Bronchial epithelial cell (primary cell): Measurements from ENCODE around the gene DTNB. TPM values are rescaled to one million over a fixed set of nuclear protein-coding genes. Genes with fewer than 3 reads are reported as not detected.

Experiments
- DNase-seq: peaks from one replicate; pipeline ENCODE4 v3.0.0-alpha.2; 2010; ENCODE audit warnings: low read depth
- FAIRE-seq: peaks from 2 replicates; lab custom pipeline; 2011; peaks lifted over from hg19 to GRCh38; lab: Jason Lieb, UNC
- H3K27me3 ChIP-seq: 2 replicates; pipeline ENCODE4 v1.5.1; 2011; ENCODE audit warnings: low read length; ENCODE audit not compliant: control insufficient read depth, insufficient read depth
- H3K36me3 ChIP-seq: 2 replicates; pipeline ENCODE4 v1.5.1; 2011; ENCODE audit warnings: low read length; ENCODE audit not compliant: control insufficient read depth, insufficient read depth
- H3K4me3 ChIP-seq: 2 replicates; pipeline ENCODE4 v1.5.1; 2011; ENCODE audit warnings: mild to moderate bottlenecking, low read depth, low read length, control low read depth
- total RNA-seq: library from RNA; depleted of rRNA; stranded (reverse); fragments of >200 nt; gene quantifications from 2 replicates; pipeline ENCODE4 v1.2.1, GENCODE V29; 2014
- TF ChIP-seq, protein P1 (sequence below): IDR thresholded peaks from 2 replicates; pipeline ENCODE4 v1.5.1; 2011; ENCODE audit warnings: mild to moderate bottlenecking, moderate library complexity, low read length, control low read depth, inconsistent platforms; ENCODE audit not compliant: insufficient read depth, severe bottlenecking

DTNB gene
- total RNA-seq, 1 donor from 2014 or later = 8.4 TPM

DNA sequence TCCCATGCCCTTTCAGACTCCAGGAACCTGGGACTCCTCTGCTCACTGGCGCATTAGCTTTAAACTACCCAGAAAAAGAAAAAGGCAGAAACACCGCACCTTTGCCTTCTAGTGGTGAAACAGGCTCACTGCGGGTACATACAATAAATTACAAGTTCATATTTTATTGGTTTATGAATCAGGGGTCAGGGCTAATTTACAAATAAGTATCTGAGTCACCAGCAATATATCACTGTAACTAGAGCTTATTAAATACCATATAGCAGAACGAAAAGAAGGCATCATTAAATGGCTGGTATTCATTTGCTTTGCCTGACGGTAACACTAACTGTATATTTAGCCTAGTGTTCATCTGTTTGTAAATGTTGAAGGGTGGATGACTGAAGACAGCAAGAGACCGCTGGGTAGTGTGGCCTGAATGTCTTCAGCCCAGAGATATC lies 26.9 kb upstream of the DTNB start:
- TF ChIP-seq, protein P1, sequence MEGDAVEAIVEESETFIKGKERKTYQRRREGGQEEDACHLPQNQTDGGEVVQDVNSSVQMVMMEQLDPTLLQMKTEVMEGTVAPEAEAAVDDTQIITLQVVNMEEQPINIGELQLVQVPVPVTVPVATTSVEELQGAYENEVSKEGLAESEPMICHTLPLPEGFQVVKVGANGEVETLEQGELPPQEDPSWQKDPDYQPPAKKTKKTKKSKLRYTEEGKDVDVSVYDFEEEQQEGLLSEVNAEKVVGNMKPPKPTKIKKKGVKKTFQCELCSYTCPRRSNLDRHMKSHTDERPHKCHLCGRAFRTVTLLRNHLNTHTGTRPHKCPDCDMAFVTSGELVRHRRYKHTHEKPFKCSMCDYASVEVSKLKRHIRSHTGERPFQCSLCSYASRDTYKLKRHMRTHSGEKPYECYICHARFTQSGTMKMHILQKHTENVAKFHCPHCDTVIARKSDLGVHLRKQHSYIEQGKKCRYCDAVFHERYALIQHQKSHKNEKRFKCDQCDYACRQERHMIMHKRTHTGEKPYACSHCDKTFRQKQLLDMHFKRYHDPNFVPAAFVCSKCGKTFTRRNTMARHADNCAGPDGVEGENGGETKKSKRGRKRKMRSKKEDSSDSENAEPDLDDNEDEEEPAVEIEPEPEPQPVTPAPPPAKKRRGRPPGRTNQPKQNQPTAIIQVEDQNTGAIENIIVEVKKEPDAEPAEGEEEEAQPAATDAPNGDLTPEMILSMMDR = peak; percentile 63
- H3K27me3 ChIP-seq = no peaks in the 10 kb centered on the region
- H3K36me3 ChIP-seq = no peaks in the 10 kb centered on the region
- FAIRE-seq (no peak), DNase-seq (peak; percentile 71)
- no peak overlapping the region for H3K4me3 ChIP-seq

DNA sequence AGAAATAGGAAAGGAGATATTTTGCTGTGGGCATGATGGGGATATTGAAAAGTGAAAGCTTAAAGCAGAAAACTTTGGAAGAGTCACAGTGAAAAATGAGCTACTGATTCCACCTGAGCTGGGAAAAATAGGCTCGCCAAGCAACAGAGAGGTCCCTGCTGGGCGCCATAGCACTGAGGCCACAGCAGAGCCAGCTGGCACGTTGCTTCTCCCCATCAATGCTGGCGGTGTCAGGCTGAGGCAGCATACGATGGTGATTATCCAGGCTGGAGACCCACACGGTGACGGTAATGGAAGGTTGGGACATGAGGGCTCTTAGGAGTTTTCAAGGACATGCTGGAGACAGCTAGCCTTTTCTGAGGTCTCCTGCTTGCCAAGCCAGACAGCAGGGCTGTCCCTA lies 25.8 kb upstream of the DTNB start:
- H3K36me3 ChIP-seq = no peaks in the 10 kb centered on the region
- TF ChIP-seq, protein P1 = no peak
- no peaks in the 10 kb centered on the region for H3K27me3 ChIP-seq
- H3K4me3 ChIP-seq = no peak overlapping the region
- DNase-seq (no peak), FAIRE-seq (no peak)

DNA sequence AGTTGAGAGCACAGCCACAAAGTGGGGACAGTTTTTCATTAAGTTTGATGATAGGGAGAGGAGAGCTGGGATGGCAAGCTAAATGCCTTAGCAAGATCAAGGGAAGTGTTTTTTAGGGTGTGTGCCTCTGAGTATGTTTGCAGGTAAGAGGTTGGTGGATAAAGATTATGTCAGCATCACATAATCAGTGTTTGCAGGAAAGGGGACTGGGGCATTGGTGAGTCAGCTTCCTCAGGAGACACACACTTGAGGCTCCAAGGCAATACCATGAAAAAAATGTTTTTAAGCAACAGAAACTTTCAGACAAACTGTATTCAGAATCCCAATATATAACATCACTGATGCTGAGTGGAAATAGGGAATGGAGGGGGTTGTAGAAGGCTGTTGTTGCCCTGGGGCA lies 25.4 kb upstream of the DTNB start:
- DNase-seq = peak; percentile 85
- peak; percentile 40 for FAIRE-seq

DNA sequence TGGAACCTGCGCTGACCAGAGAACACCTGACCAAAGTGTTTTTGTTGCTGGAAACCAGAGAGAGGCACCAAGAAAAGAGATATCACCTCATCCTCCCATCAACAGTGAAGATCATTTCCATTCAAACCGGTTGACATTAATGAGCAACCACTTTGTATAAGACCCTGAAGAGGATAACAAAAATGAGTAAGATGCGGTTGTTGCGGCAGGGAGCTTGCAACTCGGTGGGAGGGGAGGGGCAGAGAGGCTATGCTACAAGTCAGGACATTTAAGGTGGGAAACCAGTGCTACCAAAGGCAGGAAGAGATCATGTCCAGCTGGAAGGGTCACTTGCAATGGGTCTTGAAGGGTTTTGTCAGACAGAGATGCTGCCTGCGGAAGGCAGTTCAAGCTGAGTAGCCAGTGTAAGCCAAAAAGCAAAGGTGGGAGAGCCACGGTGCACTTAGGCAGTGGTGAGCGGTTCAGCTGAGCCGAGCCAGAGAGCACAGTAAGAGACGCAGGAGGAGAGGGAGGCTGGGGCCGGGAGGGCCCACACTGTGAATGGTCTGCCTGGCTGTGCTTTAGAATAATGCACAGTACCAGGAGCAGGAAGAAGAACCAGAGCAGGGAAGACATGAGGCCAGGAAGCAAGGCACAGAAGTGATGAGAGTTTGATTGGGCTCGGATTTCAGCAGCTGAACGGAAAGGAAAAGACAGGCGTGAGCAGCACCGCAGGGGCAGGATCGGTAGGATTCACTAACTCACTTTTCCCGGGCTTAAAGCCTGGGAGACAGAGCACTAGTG lies 24.4 kb upstream of the DTNB start:
- TF ChIP-seq, protein P1 = no peak
- no peak for FAIRE-seq
- Histone ChIP-seq H3K36me3 (no peaks in the 10 kb centered on the region), H3K27me3 (no peaks in the 10 kb centered on the region), H3K4me3 (no peak overlapping the region)
- DNase-seq = no peak

More for the DNA sequence above, 25.4 kb upstream of the DTNB start:
- Histone ChIP-seq H3K4me3 (no peak overlapping the region), H3K27me3 (no peaks in the 10 kb centered on the region), H3K36me3 (no peaks in the 10 kb centered on the region)
- TF ChIP-seq, protein P1 = no peak

DNA sequence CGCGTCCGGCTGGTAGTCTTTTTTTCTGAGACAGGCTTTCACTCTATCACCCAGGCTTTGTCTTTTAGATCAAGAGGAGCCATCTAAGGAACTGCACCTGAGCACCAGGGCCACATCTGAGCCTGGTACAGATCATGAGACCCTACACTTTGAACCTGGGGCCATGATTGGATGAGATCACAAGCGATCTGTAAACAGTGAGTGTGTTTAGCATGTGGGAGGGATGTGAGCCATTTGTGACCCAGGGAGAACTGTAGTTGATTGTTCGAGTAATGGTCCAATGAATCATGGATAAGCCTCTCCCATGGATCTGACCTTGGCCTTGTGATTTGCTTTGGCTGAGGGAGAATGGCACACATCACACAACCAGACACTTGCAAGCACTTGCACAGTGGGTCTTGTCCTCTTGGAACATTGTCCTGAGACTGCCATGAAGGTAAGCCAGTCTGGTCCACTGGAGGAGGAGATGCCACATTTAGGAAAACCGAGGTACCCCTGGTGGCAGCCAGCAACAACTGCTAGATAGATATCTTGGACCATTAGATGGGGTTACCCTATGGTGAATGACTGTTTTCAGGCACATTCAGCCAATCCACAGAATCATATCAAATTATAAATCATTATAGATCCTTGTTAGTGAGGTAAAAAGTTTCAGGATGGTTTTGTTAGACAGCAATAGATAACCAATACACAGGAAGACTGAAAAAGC lies 19.5 kb upstream of the DTNB start:
- H3K27me3 ChIP-seq = no peaks in the 10 kb centered on the region
- no peak overlapping the region for H3K4me3 ChIP-seq
- DNase-seq (no peak), FAIRE-seq (no peak)
- TF ChIP-seq, protein P1 = no peak
- H3K36me3 ChIP-seq = no peaks in the 10 kb centered on the region
